ENCODE measurements around the gene ANHX.

The ANHX gene

GRCh38 chr12:133202493-133203343, 33.0 kb downstream of the ANHX start:
- DNase-seq (ENCODE audit: low read depth): peak; percentile 7

DNA sequence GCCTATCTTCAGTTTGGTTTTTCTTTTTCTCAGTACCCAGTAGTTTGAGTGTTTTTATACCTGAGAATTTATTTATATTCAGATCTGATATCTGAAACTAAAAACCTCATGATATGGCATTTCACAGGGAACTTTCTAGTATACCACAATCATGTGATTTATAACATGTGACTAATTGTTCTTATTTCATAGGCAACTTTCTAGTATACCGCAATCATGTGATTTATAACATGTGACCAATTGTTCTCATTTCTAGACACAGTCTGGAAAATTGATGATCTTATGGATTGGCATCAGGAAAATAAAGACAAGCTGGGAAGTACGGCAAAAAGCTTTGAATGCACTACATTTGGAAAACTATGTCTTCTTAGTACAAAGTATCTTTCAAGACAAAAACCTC, 33.8 kb downstream of the ANHX start:
- DNase-seq (ENCODE audit: low read depth): no peak

- no peak for DNase-seq (ENCODE audit: low read depth)
These were observed 42.8 kb downstream of the ANHX start for GRCh38 chr12:133192847-133193246.

- no peak for DNase-seq (ENCODE audit: low read depth)
These were observed 45.5 kb downstream of the ANHX start for GRCh38 chr12:133190176-133190575.

GRCh38 chr12:133181238-133181959, 54.3 kb downstream of the ANHX start, which contains the start of gene ZNF268:
TSS of gene ZNF268 (plus strand) at chr12:133181495. CDS start at chr12:133181998, 503 bp downstream.
- peak; percentile 91 for DNase-seq (ENCODE audit: low read depth)

DNA sequence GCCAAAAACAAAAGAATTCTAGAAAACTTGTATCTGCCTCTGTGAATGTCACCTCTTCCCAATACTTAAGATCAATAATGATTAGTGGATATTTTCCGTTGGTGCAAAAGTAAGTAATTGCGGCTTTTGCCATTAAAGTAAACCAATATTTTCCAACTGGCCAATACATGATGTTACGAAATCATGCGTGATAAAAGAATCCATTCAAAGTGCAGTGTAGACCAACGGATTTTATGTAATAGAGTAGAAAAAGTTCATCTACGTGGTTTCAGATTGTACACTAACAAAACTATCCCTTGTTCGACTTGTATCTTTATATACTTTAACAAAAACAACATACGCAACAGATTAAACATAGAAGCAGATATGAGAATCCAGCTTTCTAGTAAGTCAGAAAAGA, 55.0 kb downstream of the ANHX start:
- DNase-seq (ENCODE audit: low read depth): no peak

GRCh38 chr12:133174901-133175300, 60.8 kb downstream of the ANHX start:
- DNase-seq (ENCODE audit: low read depth): no peak

- DNase-seq (ENCODE audit: low read depth): no peak
These were observed 63.2 kb downstream of the ANHX start for GRCh38 chr12:133172491-133172890.
